HepG2 (cell line): ENCODE results near the gene CSKMT. TPM values are rescaled to one million over a fixed set of nuclear protein-coding genes. Genes with fewer than 3 reads are reported as not detected.

Experiments
- DR1 ChIP-seq: sonication (generic); formaldehyde crosslinking; IDR thresholded peaks from 2 replicates; pipeline ENCODE4 v1.8.0; 2021; ENCODE audit warnings: mild to moderate bottlenecking, missing genetic modification reagents, inconsistent platforms
- EP300 ChIP-seq, 3 experiments: sonication (generic) in 1 of 3; formaldehyde crosslinking in 1 of 3; IDR thresholded peaks; 2 replicates each; pipeline versions ENCODE4 v1.5.1 to v1.6.1; 2011 to 2020; ENCODE audit warnings: low read depth in 2 of 3, low read length in 2 of 3, borderline replicate concordance in 1 of 3, improper control_type of control experiment in 1 of 3, mild to moderate bottlenecking in 1 of 3, missing genetic modification reagents in 1 of 3, moderate library complexity in 1 of 3
- EZH2 ChIP-seq: conservative IDR thresholded peaks from 2 replicates; pipeline ENCODE4 v1.6.1; 2012; ENCODE audit warnings: mild to moderate bottlenecking, low read depth, low read length, moderate library complexity
- HNRNPUL1 ChIP-seq: fragments of 200-400 bp; formaldehyde crosslinking; IDR thresholded peaks from 2 replicates; pipeline ENCODE4 v1.6.1; 2017; ENCODE audit warnings: low read depth, mild to moderate bottlenecking, low read length, moderate library complexity
- ISX ChIP-seq: sonication (generic); formaldehyde crosslinking; conservative IDR thresholded peaks from 2 replicates; pipeline ENCODE4 v1.5.0; 2020; ENCODE audit warnings: missing genetic modification reagents
- KAT2B ChIP-seq: fragments of 150-350 bp; IDR thresholded peaks from 2 replicates; pipeline ENCODE4 v1.6.1; 2014; ENCODE audit warnings: low read depth, low read length, borderline replicate concordance
- KLF11 ChIP-seq: IDR thresholded peaks from 2 replicates; pipeline ENCODE4 v1.6.1; 2016; ENCODE audit warnings: missing compliant biosample characterization
- PLRG1 ChIP-seq: fragments of 450-650 bp; conservative IDR thresholded peaks from 2 replicates; pipeline ENCODE4 v1.6.1; 2016
- PRPF4 ChIP-seq: fragments of 200-400 bp; formaldehyde crosslinking; IDR thresholded peaks from 2 replicates; pipeline ENCODE4 v1.6.1; 2016; ENCODE audit warnings: low read length, low read depth; ENCODE audit not compliant: poor library complexity, severe bottlenecking
- RFX1 ChIP-seq: fragments of 450-650 bp; IDR thresholded peaks from 2 replicates; pipeline ENCODE4 v1.6.1; 2017
- SOX5 ChIP-seq: IDR thresholded peaks from 2 replicates; pipeline ENCODE4 v1.6.1; 2016; ENCODE audit warnings: borderline replicate concordance
- ZNF207 ChIP-seq: fragments of 450-650 bp; IDR thresholded peaks from 2 replicates; pipeline ENCODE4 v1.6.1; 2016; ENCODE audit warnings: antibody characterized with exemption, borderline replicate concordance
- polyA plus RNA-seq, 8 experiments: library from polyadenylated mRNA; depleted of rRNA in 3 of 8; stranded (reverse) in 7 of 8; unstranded in 1 of 8; fragments of >200 nt; fragmentation: Illumina TruSeq in 4 of 8; extraction: Trizol in 4 of 8; gene quantifications; 2 replicates each; pipeline versions ENCODE4 v1.2.1 to v1.2.3, GENCODE V29; 2011 to 2016; ENCODE audit warnings: low read depth in 4 of 8, missing spikeins in 1 of 8, mixed read lengths in 1 of 8; ENCODE audit not compliant: insufficient read depth in 1 of 8
- total RNA-seq, 5 experiments: library from RNA; depleted of rRNA; stranded (reverse); fragments of >200 nt; fragmentation: Illumina TruSeq; extraction: Trizol; gene quantifications; 2 replicates each; pipeline ENCODE4 v1.2.3, GENCODE V29; 2016; ENCODE audit warnings: low read depth in 1 of 5
- TF ChIP-seq, protein P1 (sequence below): sonication (generic); formaldehyde crosslinking; IDR thresholded peaks from 2 replicates; pipeline ENCODE4 v1.9.0; 2021; ENCODE audit warnings: mild to moderate bottlenecking, missing genetic modification reagents
- TF ChIP-seq, protein P2 (sequence below): sonication (generic); formaldehyde crosslinking; IDR thresholded peaks from 2 replicates; pipeline ENCODE4 v1.5.0; 2020; ENCODE audit warnings: missing genetic modification reagents
- TF ChIP-seq, protein P3 (sequence below): sonication (generic); formaldehyde crosslinking; IDR thresholded peaks from 2 replicates; pipeline ENCODE4 v1.4.0; 2020; ENCODE audit warnings: mild to moderate bottlenecking, missing genetic modification reagents
- TF ChIP-seq, protein P4 (sequence below): sonication (generic); formaldehyde crosslinking; IDR thresholded peaks from 2 replicates; pipeline ENCODE4 v1.5.1; 2020; ENCODE audit warnings: missing genetic modification reagents, mild to moderate bottlenecking, borderline replicate concordance
- TF ChIP-seq, protein P5 (sequence below): sonication (generic); formaldehyde crosslinking; IDR thresholded peaks from 2 replicates; pipeline ENCODE4 v1.4.0; 2020; ENCODE audit warnings: mild to moderate bottlenecking, missing genetic modification reagents

CSKMT gene
- total and polyA plus RNA-seq, 2 of the 13 experiments (the other 11 are each of a cell fraction or from before 2014, with no cell fraction given) = 7.6 to 31.8 TPM

DNA sequence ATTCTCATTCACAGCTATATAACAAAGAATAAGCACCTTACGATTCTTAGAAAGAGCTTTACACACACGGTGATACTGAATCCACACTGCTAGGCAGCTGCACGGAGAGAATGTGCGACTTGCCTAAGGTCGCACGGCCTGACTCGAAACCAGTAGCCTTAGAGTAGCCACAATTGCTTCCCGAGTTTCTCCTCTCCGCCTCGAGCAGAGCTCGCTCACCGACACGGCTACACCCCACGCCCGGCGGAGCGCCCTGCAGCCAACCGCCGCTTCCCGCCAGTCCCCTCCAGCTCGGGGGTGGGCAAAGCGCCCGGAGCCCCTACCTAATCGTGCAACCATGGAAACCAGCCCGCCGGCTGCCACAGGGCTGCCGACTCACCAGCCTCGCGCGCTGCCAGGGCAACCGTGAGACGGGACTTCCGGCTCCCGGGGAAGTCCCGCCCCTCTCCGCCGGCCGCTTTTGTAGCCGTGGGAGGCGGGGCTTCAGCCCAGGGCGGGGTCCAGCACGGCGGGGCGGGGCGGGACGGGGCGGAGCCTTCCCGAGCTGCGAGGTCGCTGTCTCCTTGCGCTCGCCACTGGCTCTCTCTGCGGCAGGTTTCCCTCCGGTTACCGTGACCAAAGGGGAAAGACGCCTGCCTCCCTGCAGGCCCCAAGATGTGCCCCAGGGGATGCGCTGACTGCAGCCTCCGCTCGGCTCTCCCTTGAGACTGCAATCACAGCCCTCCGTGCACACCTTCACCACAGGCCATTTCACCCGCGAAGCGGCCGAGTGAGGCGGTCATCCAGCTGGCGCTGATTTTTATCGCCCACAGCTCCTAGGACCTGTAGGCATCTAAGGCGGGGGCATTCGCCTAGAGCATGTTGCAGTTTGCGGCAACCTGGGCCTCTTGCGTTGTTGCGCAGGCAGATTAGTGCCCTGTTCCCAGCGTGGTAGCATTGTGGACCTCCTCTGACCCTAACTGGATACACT is 41.1 kb downstream of the CSKMT start (continued):
- TF ChIP-seq, protein P1, sequence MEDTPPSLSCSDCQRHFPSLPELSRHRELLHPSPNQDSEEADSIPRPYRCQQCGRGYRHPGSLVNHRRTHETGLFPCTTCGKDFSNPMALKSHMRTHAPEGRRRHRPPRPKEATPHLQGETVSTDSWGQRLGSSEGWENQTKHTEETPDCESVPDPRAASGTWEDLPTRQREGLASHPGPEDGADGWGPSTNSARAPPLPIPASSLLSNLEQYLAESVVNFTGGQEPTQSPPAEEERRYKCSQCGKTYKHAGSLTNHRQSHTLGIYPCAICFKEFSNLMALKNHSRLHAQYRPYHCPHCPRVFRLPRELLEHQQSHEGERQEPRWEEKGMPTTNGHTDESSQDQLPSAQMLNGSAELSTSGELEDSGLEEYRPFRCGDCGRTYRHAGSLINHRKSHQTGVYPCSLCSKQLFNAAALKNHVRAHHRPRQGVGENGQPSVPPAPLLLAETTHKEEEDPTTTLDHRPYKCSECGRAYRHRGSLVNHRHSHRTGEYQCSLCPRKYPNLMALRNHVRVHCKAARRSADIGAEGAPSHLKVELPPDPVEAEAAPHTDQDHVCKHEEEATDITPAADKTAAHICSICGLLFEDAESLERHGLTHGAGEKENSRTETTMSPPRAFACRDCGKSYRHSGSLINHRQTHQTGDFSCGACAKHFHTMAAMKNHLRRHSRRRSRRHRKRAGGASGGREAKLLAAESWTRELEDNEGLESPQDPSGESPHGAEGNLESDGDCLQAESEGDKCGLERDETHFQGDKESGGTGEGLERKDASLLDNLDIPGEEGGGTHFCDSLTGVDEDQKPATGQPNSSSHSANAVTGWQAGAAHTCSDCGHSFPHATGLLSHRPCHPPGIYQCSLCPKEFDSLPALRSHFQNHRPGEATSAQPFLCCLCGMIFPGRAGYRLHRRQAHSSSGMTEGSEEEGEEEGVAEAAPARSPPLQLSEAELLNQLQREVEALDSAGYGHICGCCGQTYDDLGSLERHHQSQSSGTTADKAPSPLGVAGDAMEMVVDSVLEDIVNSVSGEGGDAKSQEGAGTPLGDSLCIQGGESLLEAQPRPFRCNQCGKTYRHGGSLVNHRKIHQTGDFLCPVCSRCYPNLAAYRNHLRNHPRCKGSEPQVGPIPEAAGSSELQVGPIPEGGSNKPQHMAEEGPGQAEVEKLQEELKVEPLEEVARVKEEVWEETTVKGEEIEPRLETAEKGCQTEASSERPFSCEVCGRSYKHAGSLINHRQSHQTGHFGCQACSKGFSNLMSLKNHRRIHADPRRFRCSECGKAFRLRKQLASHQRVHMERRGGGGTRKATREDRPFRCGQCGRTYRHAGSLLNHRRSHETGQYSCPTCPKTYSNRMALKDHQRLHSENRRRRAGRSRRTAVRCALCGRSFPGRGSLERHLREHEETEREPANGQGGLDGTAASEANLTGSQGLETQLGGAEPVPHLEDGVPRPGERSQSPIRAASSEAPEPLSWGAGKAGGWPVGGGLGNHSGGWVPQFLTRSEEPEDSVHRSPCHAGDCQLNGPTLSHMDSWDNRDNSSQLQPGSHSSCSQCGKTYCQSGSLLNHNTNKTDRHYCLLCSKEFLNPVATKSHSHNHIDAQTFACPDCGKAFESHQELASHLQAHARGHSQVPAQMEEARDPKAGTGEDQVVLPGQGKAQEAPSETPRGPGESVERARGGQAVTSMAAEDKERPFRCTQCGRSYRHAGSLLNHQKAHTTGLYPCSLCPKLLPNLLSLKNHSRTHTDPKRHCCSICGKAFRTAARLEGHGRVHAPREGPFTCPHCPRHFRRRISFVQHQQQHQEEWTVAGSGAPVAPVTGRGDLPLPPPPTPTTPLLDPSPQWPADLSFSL (CRISPR knock-in tag) = no peak
- TF ChIP-seq, protein P2, sequence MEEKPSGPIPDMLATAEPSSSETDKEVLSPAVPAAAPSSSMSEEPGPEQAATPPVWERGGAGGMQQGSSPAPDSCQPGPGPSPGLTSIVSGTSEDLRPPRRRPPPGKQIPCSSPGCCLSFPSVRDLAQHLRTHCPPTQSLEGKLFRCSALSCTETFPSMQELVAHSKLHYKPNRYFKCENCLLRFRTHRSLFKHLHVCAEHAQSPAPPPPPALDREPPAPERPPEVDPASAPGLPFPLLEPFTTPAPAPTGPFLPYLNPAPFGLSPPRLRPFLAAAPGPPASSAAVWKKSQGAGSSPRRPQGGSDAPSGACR (CRISPR knock-in tag) = no peak
- TF ChIP-seq KLF11 (CRISPR knock-in tag) = no peak
- TF ChIP-seq DR1 (CRISPR knock-in tag) = peak; percentile 70
- no peak for TF ChIP-seq KAT2B
- no peak for TF ChIP-seq SOX5 (CRISPR knock-in tag)
- TF ChIP-seq, protein P3, sequence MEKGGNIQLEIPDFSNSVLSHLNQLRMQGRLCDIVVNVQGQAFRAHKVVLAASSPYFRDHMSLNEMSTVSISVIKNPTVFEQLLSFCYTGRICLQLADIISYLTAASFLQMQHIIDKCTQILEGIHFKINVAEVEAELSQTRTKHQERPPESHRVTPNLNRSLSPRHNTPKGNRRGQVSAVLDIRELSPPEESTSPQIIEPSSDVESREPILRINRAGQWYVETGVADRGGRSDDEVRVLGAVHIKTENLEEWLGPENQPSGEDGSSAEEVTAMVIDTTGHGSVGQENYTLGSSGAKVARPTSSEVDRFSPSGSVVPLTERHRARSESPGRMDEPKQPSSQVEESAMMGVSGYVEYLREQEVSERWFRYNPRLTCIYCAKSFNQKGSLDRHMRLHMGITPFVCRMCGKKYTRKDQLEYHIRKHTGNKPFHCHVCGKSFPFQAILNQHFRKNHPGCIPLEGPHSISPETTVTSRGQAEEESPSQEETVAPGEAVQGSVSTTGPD (CRISPR knock-in tag) = no peak
- no peak for TF ChIP-seq ISX (CRISPR knock-in tag)
- TF ChIP-seq EZH2 = no peak
- TF ChIP-seq HNRNPUL1 = no peak
- TF ChIP-seq PLRG1 = no peak
- peak; percentile 90 for TF ChIP-seq RFX1
- TF ChIP-seq, protein P4, sequence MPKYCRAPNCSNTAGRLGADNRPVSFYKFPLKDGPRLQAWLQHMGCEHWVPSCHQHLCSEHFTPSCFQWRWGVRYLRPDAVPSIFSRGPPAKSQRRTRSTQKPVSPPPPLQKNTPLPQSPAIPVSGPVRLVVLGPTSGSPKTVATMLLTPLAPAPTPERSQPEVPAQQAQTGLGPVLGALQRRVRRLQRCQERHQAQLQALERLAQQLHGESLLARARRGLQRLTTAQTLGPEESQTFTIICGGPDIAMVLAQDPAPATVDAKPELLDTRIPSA (CRISPR knock-in tag) = no peak
- no peak for TF ChIP-seq ZNF207
- TF ChIP-seq PRPF4 = no peak
- no peak for TF ChIP-seq EP300 (IDR thresholded peaks at IDR 0.05; ENCODE audit: low read depth in 2 of 2, low read length in 2 of 2)
- no peak for TF ChIP-seq EP300 (CRISPR knock-in tag; IDR thresholded peaks at IDR 0.05; ENCODE audit: borderline replicate concordance)
- TF ChIP-seq, protein P5, sequence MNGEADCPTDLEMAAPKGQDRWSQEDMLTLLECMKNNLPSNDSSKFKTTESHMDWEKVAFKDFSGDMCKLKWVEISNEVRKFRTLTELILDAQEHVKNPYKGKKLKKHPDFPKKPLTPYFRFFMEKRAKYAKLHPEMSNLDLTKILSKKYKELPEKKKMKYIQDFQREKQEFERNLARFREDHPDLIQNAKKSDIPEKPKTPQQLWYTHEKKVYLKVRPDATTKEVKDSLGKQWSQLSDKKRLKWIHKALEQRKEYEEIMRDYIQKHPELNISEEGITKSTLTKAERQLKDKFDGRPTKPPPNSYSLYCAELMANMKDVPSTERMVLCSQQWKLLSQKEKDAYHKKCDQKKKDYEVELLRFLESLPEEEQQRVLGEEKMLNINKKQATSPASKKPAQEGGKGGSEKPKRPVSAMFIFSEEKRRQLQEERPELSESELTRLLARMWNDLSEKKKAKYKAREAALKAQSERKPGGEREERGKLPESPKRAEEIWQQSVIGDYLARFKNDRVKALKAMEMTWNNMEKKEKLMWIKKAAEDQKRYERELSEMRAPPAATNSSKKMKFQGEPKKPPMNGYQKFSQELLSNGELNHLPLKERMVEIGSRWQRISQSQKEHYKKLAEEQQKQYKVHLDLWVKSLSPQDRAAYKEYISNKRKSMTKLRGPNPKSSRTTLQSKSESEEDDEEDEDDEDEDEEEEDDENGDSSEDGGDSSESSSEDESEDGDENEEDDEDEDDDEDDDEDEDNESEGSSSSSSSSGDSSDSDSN (CRISPR knock-in tag) = no peak
